ENCODE data around the gene AKAP6.

DNA sequence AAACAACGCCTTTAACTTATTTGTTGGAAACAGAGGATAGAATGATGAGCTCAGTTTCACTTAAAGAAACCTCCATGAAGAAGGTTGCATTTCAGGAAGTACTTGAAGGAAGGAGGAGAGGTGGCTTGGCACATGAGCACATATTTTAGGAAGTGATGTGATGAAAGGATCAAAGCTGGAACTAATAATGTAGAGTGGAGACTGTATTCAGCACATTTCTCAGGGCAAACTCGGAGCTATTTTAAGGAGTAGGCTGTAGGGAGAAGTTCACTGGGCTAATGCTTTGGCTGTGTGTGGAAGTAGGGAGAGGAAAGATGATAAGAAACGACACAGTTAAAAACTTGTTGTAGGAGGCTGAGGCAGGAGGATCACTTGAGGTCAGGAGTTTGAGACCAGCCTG, 272.8 kb downstream of the AKAP6 start:
- TF ChIP-seq, protein P1, sequence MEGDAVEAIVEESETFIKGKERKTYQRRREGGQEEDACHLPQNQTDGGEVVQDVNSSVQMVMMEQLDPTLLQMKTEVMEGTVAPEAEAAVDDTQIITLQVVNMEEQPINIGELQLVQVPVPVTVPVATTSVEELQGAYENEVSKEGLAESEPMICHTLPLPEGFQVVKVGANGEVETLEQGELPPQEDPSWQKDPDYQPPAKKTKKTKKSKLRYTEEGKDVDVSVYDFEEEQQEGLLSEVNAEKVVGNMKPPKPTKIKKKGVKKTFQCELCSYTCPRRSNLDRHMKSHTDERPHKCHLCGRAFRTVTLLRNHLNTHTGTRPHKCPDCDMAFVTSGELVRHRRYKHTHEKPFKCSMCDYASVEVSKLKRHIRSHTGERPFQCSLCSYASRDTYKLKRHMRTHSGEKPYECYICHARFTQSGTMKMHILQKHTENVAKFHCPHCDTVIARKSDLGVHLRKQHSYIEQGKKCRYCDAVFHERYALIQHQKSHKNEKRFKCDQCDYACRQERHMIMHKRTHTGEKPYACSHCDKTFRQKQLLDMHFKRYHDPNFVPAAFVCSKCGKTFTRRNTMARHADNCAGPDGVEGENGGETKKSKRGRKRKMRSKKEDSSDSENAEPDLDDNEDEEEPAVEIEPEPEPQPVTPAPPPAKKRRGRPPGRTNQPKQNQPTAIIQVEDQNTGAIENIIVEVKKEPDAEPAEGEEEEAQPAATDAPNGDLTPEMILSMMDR (IDR thresholded peaks at IDR 0.05): no peak
- TF ChIP-seq POLR2A (IDR thresholded peaks at IDR 0.05): no peak

Data from adrenal gland (tissue), 5 donors.